ENCODE results near the gene PHGDH. TPM values are rescaled to one million over a fixed set of nuclear protein-coding genes. Genes with fewer than 3 reads are reported as not detected.
"Not testable (repeated sequence)": the region's sequence is repeated elsewhere in the genome, so short reads cannot be mapped to it uniquely, and the experiment has no call there.

The PHGDH gene
- polyA plus RNA-seq, 1 experiment, result 108 TPM

GRCh38 chr1:119782631-119783325, 71.0 kb downstream of the PHGDH start:
- Histone ChIP-seq H3K27me3 (ENCODE audit: control insufficient read depth, insufficient read depth, low read length) (peaks cover 5% of the 10 kb centered on the region), H3K9me3 (ENCODE audit: control insufficient read depth, insufficient read depth, low read length) (peaks cover 2% of the 10 kb centered on the region; the same call in 1 of the 2 replicates), H3K4me3 (ENCODE audit: low read depth, low read length) (no peak overlapping the region), H3K27ac (ENCODE audit: low read depth, low read length) (no peak overlapping the region)
- ChIA-PET POLR2A (no interaction called here), CTCF (interaction anchor here (2.2 kb wide), 1 partner anchor 26 kb away, joined by 8 read pairs; no protein-coding TSS in a partner anchor)
- TF ChIP-seq CTCF (IDR thresholded peaks at IDR 0.05; ENCODE audit: low read depth, low read length), result no peak
- no peak for DNase-seq (ENCODE audit: low read depth, low spot score)

GRCh38 chr1:119783354-119784185, 71.8 kb downstream of the PHGDH start:
- no peak for TF ChIP-seq CTCF (IDR thresholded peaks at IDR 0.05; ENCODE audit: low read depth, low read length)
- CTCF ChIA-PET, result interaction anchor here (2.2 kb wide), 1 partner anchor 26 kb away, joined by 8 read pairs; no protein-coding TSS in a partner anchor
- Histone ChIP-seq H3K4me3 (ENCODE audit: low read depth, low read length) (no peak overlapping the region), H3K27me3 (ENCODE audit: control insufficient read depth, insufficient read depth, low read length) (peaks cover 5% of the 10 kb centered on the region), H3K9me3 (ENCODE audit: control insufficient read depth, insufficient read depth, low read length) (peaks cover 2% of the 10 kb centered on the region; the same call in 1 of the 2 replicates), H3K27ac (ENCODE audit: low read depth, low read length) (no peak overlapping the region)
- no peak for DNase-seq (ENCODE audit: low read depth, low spot score)
- POLR2A ChIA-PET, result no interaction called here

- peaks cover 2% of the 10 kb centered on the region; the same call in 1 of the 2 replicates for H3K9me3 ChIP-seq (ENCODE audit: control insufficient read depth, insufficient read depth, low read length)
- DNase-seq (ENCODE audit: low read depth, low spot score), result no peak
- no peak for TF ChIP-seq CTCF (IDR thresholded peaks at IDR 0.05; ENCODE audit: low read depth, low read length)
- no peak overlapping the region for H3K27ac ChIP-seq (ENCODE audit: low read depth, low read length)
- CTCF ChIA-PET, result interaction anchor here (2.2 kb wide), 1 partner anchor 25 kb away, joined by 8 read pairs; no protein-coding TSS in a partner anchor
- POLR2A ChIA-PET, result no interaction called here
- peaks cover 5% of the 10 kb centered on the region for H3K27me3 ChIP-seq (ENCODE audit: control insufficient read depth, insufficient read depth, low read length)
- H3K4me3 ChIP-seq (ENCODE audit: low read depth, low read length), result no peak overlapping the region
Observed at GRCh38 chr1:119784191-119784781, 72.6 kb downstream of the PHGDH start.

GRCh38 chr1:119786046-119786445, 74.3 kb downstream of the PHGDH start:
- DNase-seq (ENCODE audit: low read depth, low spot score); H3K4me3 ChIP-seq (ENCODE audit: low read depth, low read length); H3K27ac ChIP-seq (ENCODE audit: low read depth, low read length); POLR2A ChIA-PET; H3K9me3 ChIP-seq (ENCODE audit: control insufficient read depth, insufficient read depth, low read length); H3K27me3 ChIP-seq (ENCODE audit: control insufficient read depth, insufficient read depth, low read length): not testable (repeated sequence)
- CTCF ChIA-PET, result interaction anchor here (1.4 to 2.4 kb wide), 2 partner anchors 23 to 41 kb away, joined by 3 to 12 read pairs; no protein-coding TSS in a partner anchor

- CTCF ChIA-PET, result interaction anchor here (1.4 to 2.4 kb wide), 2 partner anchors 22 to 42 kb away, joined by 3 to 12 read pairs; no protein-coding TSS in a partner anchor
- H3K4me3 ChIP-seq (ENCODE audit: low read depth, low read length); H3K27ac ChIP-seq (ENCODE audit: low read depth, low read length); H3K9me3 ChIP-seq (ENCODE audit: control insufficient read depth, insufficient read depth, low read length); POLR2A ChIA-PET; DNase-seq (ENCODE audit: low read depth, low spot score); H3K27me3 ChIP-seq (ENCODE audit: control insufficient read depth, insufficient read depth, low read length): not testable (repeated sequence)
Observed at GRCh38 chr1:119786473-119787050, 74.8 kb downstream of the PHGDH start.
